HG03064 (cell line): ENCODE data around the gene GARS1.

Experiments
- ATAC-seq: cut with Tn5 transposase; IDR thresholded peaks from one replicate; pipeline ENCODE4 v1.9.1; 2021; ENCODE audit warnings: low read depth; ENCODE audit not compliant: unreplicated experiment

Gene GARS1

GRCh38 chr7:30674420-30674819, 79.7 kb downstream of the GARS1 start:
- ATAC-seq = no peak

DNA sequence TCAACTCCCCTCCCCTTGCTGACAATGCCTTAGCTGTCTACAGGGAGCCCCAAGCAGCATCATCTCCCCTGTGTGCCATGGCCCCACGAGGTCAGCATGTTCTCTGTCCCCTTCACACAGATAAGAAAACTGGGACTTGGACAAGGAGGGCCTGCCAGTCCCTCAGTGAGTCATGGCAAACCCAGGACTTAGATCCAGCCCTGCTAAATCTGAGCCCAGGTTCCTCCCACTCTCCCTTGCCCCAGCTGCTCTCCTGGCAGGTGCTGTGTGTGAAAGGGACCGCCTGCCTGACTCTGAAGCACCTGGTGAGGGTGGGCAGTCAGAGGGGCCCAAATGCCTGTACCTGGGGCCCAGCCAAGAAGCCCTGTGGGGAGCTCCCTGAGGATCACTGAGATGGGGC, 80.2 kb downstream of the GARS1 start:
- ATAC-seq = no peak

DNA sequence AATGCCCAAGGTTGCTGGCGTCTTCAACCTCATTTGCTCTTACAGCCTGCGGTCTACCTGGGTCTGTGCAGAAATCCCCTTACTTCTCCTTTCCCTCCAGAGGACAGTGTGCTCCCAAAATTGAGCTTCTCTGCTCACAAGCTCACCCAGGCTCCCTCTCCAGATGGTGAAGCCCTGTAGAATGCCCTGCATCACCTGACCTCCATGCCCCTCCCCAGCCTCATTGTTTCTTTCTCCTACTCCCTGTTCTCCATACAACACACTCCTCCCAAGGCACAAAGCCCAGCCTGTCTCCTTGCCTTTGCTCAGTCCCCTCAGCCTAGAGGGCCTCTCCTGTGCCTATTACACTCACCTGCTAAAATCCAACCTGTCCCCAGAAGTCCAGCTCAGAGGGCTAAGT, 84.1 kb downstream of the GARS1 start:
- ATAC-seq = no peak

- ATAC-seq = no peak
These were observed 85.0 kb downstream of the GARS1 start for GRCh38 chr7:30679664-30680063.

DNA sequence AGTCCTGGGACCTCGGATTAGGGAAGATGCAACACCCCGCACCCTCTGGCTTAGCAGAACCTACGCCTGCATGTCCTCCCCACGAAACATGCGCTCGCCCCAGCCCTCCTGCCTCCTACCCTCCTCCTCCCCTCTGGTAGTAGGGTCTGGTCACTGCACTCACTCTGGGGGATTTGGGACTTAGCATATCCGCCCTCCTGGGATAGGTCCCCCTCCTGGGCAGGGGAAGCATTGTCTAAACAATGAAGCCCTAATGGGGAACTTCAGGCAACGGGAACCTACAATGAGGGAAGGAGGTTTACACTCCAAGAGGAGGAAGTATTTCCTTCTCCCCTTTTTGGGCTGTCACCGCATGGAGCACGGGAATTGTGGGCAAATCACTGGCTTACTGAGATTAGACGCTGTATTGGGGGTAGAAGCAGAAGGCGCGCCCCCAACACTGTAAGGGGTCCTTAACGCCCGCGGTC, 86.7 kb downstream of the GARS1 start:
- ATAC-seq = no peak

DNA sequence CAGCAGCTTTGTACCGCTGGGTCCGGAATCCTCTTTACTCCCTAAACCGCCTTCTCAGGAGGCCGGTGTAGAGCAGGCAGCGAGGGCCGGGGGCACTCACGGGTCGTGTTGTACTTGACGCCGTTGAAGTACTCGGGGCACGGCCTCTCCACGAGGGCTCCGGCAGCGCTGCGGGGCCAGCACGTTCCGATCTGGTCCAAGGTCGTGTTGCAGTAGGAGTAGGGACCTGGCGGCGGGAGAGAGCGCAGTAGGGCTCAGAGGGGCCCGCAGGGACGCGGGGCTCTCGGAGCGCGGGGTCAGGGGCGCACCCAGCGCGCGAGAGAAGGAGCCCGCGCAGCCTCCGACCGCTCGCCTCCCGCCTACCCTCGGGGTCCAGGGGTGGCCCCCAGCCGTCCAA, 87.1 kb downstream of the GARS1 start:
- no peak for ATAC-seq

- no peak for ATAC-seq
These were observed 87.8 kb downstream of the GARS1 start, which contains the start of gene CRHR2 for GRCh38 chr7:30682212-30683083. Gene CRHR2, minus strand, starts transcription at chr7:30682456. Its CDS starts 176 bp downstream, at chr7:30682280.

DNA sequence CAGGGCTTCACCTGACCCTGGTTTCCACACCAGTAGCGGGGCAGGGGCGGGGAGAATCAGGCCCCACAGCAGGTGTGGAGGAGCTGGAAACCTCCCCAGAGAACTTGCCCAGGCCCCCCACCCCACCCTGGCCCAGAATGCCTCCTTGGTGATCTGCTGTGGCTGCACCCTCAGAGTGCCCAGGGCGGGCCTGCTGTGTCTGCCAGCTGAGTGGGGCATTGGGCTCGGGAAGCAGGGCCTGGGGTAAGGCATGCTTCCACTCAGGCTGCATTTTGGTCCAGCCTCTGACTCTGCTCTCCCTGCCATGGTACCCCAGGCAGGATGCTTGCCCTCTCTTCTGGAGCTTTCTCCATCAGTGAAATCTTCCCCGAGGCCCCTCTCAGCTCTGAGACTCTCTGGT, 88.6 kb downstream of the GARS1 start:
- ATAC-seq = no peak
